ENCODE data around the gene ABHD2.
A peak's percentile ranks its signal among the peaks of the same experiment; 100 is the strongest.
"Not testable (repeated sequence)": the region's sequence is repeated elsewhere in the genome, so short reads cannot be mapped to it uniquely, and the experiment has no call there.

The ABHD2 gene, protein sequence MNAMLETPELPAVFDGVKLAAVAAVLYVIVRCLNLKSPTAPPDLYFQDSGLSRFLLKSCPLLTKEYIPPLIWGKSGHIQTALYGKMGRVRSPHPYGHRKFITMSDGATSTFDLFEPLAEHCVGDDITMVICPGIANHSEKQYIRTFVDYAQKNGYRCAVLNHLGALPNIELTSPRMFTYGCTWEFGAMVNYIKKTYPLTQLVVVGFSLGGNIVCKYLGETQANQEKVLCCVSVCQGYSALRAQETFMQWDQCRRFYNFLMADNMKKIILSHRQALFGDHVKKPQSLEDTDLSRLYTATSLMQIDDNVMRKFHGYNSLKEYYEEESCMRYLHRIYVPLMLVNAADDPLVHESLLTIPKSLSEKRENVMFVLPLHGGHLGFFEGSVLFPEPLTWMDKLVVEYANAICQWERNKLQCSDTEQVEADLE

DNA sequence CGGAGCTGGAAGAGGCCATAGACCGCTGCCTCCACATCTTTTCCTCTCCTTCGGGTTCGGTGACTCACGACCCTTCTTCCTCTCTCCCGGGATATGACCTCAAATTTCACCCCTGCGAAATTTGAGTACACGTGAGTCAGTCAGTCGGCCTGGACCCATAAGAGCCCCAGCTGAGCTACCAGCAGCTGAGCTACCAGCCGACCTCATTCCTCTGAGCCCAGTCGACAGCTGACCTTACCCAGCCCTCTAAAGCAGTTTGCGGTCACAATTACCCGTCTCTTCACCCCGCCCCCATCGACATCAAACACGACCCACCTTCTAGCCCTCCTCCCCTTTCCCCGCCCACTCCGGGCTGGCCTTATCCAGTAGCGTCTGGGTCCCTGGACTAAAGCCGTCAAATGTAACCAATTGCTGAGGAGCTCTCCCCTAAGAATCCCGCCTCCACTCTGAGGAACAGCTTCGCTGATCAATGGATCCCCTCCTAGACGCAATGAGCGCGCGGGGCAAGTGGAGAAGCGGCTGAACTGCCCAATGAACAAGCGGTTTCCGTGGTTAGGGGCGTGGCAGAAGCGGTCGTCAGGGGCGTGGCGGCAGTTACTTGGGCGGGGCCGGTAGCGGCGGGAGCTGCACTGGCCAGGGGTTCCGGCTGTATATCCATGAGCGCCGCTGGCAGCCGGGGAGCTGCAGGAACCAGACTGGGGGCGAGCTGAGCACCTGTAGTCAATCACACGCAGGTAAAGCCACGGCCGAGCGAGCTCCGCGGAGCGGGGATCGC, at the start of gene ABHD2:
TSS of gene ABHD2 (plus strand) at position 627 of the 775 bp plus-strand sequence. CDS start 27,872 bp downstream, outside the sequence.
- DNase-seq: peak; percentile 100

DNA sequence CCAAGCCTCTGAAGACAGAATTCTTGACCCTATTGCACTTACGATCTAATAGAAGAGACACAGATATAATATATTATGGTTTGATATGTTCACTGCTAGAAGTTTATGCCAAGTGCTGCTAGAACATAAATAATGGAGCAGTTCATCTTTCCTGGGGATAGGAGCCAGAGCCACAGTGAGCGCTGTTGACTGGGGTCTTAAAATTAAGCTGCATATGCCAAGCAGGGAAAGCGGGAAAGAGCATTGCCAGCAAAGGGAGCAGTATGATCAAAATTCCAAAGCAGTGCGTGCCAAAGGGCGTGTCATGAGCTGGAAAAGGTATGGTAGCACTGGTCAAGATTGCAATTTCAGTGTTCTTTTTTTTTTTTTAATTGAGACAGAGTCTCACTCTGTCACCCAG, 49.1 kb upstream of the ABHD2 start:
- no peak for DNase-seq

DNA sequence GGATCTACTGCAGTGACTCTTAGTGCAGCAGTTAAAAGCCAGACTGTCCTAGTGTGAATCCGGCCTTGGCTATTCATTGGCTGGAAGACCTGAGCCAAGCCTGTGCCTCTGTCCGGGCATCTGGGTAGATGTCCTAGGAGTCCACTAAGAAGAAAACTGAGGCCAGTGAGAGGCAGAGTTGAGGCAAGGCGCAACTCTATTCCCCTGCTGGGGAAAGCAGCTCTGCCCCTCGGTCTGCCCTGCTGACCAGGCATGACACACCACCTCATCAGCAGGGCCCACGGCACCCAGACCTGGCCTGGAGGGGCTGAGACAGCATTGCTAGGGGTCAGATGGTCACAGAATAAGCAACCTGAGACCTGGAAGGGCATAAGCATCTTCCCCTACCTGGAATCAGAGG, 46.7 kb upstream of the ABHD2 start:
- no peak for DNase-seq

DNA sequence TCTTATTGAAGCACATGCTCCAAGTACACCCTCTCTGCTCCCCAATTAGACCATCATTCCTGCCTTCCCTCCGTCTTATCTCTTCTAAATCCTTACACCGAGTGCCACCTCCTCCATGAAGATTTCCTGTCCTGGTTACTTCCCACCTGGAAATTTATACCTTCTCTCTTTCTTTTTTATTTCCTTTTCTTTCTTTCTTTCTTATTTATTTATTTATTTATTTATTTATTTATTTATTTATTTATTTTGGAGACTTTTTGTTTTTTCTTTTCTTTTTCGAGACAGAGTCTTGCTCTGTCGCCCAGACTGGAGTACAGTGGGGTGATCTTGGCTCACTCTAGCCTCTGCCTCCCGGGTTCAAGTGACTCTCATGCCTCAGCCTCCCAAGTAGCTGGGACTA, 45.9 kb upstream of the ABHD2 start:
- DNase-seq: no peak

DNA sequence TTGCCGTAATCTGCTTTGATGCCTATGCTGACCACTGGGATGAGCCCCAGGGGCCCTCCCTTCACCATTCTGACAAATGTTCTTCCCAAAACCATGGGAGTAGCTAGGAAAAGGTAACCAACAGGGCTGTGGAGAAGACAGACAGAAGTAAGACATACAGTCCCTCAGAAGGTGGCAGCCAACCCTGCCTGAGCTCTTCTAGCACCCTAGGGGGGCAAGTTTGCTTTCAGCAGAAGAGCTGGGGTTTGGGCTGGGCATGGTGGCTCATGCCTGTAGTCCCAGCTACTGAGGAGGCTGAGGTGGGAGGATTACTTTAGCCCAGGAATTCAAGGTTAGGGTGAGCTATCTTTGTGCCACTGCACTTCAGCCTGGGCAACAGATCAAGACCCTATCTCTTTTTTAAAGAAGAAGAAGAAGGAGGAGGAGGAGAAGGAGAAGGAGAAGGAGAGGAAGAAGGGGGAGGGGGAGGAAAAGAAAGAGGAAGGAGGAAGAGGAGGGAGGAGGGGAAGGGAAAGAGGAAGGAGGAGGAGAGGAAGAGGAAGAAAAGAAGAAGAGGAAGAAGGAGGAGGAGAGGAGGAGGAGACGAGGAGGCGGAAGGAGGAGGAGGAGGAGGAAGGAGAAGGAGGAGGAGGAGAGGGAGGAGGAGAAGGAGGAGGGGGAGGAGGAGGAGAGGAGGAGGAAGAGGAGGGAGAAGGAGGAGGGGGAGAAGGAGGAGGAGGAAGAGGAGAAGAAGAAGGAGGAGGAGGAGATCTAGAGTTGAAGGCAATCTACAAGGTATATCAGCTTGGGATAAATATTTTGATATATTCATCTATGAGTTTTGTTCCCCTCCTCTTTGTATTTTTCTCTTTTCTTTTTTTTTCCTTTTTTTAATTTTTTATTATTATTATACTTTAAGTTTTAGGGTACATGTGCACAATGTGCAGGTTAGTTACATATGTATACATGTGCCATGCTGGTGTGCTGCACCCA, 44.9 kb upstream of the ABHD2 start:
- no peak for DNase-seq

DNA sequence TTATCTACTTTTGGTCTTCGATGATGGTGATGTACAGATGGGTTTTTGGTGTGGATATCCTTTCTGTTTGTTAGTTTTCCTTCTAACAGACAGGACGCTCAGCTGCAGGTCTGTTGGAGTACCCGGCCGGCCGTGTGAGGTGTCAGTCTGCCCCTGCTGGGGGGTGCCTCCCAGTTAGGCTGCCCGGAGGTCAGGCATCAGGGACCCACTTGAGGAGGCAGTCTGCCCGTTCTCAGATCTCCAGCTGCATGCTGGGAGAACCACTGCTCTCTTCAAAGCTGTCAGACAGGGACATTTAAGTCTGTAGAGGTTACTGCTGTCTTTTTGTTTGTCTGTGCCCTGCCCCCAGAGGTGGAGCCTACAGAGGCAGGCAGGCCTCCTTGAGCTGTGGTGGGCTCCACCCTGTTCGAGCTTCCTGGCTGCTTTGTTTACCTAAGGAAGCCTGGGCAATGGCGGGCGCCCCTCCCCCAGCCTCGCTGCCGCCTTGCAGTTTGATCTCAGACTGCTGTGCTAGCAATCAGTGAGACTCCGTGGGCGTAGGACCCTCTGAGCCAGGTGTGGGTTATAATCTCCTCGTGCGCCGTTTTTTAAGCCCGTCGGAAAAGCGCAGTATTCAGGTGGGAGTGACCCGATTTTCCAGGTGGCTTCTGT, 39.1 kb upstream of the ABHD2 start:
- DNase-seq: not testable (repeated sequence)

DNA sequence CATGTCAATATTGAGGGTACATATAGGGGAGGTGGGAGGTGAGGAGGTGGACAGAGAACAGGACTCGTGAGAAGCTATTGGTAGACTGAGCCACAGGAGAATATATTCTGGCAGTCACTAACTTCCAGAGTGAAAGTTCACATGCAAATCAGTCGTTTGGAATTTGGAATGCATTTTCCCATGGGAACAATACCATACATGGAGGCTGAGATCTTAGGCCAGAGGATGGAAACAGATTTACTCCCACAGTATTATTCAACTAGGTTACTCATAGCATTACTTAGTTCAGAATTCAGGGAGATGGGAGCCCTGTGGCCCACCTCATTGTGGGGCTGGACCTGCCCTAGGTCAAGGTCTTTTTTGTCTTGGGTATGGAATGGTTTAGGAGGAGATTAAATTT, 36.4 kb upstream of the ABHD2 start:
- no peak for DNase-seq

DNA sequence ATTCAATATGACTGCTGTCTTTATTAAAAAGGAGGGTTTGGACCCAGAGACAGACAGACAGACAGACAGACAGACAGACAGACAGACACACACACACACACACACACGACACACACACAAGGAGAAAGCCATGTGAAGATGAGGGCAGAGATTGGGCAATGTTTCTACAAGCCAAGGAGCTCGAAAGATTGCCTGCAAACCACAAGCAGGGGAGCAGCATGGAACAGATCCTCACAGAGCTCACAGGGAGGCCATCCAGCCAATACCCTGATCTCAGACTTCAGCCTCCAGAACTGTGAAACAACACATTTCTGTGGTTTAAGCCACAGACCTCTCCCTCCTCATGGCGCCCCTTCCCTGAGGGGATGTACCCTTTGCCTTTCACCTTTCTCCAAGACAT, 35.8 kb upstream of the ABHD2 start:
- DNase-seq: no peak

DNA sequence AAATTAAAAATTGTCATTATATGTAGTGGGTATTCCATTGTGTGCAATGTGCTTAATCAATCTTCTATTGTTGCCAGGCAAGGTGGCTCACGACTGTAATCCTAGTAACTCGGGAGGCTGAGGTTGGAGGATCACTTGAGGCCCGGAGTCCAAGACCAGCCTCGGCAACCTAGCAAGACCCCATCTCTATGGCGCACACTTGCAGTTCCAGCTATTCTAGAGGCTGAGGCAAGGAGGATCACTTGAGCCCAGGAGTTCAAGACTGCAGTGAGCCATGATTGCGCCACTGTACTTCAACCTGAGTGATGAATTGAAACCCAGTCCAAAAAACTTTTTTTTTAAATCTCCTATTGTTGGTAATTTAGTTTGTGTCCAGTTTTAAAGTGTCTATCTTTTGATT, 33.4 kb upstream of the ABHD2 start:
- DNase-seq: no peak

DNA sequence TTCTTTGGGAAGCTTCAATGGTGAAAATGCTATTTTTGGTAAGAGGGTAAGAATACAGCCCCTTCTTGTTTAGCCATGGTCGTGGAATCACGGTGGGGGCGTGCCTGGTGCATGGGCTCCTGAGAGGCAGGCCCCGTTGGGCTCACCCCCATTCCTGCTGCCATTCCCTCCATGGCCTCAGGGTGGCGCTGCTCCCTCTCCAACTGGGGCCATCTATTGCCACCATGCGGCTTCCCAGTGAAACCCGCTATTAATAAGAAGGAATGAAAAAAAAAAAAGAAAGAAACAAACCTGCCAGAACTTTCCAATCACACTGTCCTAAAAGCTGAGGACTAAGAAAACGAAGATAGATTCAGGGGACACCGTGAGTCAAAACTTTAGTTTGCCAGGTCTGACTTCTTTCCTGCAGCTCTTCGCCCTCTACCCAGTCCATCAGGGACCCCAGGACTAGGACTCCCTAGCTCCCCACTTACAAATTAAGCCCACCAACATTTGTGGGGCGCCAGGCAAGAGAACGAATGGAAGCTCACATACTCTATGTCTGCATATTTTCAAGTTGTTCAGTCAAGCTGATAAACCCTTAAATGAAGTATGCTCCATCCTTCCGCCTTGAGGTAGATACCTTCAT, 30.6 kb upstream of the ABHD2 start:
- peak; percentile 86 for DNase-seq

DNA sequence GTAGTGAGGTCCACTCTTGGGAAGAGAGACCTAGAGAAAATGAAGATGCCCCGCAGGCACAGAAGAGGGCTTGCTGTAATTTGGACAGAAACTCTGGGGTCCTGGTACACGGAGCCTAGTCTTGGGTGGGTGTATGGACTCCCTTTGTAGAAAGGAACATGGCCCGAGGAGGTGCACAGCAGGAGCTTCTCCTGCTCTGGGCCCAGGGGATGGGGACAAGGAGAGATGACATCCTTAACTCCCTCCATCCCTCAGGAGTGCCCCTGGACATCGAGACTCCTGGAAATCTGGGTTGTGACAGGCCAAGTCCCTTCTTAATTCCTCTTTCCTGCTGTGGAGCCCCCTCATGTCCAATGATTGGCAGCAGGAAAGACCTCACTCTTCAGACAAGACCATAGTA, 29.9 kb upstream of the ABHD2 start:
- no peak for DNase-seq

DNA sequence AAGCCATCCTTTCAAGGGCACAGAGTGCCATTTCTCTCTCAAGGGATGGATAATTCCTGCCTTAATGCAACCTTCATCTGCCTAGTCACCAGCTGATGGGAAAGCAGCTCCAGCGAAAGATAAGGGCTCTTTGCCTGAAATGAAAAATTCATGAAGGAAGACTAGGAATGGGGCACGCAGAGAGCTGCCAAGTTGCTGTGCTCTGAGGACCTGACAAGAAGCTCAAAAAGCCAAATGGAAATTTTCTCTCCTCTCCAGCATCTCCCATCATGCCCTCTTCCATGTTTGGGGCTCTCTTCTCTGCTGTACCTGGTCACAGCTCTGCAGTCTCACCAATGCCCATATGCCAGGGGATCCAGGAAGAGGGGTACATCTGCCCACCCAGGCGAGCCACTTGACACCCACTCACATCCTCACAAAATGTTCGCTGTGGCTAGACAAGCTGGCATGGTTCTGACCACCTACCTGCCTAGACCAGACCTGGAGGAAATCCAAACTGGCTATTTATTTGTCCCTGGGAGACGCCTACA, 29.3 kb upstream of the ABHD2 start:
- DNase-seq: no peak

DNA sequence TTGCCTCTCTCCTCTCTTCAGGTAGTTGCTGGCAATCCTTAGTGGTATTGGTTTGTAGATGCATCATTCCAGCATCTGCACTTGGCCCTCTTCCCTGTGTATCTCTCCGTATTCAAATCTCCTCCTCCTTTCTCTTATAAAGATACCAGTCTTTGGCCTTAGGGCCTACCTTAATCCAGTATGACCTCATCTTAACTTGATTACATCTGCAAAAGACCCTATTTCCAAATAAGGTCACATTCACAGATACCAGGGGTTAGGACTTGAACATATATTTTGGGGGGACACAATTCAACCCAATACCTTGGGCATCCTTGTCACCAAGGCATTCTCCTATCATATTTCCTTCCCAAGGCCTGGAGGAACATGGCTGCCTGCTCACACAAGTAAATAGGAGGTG, 22.0 kb upstream of the ABHD2 start:
- no peak for DNase-seq

DNA sequence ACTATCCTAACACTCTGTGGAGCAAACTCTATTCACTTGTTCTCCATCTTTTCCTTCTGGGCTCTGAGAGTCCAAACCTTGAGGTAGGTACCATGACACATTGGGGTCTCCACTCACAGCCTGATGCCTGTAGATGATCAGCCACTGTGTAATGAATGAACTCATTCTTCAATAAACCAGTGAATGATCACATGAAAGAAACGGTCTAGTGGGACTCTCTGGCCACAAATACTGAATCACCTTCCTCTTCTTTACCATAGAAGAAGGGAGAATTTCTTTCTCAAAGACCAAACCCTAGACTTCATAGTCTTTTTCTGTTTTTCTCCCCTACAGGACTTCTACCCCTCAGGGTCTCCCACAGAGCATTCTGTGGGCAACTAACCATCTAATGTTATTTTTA, 20.5 kb upstream of the ABHD2 start:
- DNase-seq: no peak

DNA sequence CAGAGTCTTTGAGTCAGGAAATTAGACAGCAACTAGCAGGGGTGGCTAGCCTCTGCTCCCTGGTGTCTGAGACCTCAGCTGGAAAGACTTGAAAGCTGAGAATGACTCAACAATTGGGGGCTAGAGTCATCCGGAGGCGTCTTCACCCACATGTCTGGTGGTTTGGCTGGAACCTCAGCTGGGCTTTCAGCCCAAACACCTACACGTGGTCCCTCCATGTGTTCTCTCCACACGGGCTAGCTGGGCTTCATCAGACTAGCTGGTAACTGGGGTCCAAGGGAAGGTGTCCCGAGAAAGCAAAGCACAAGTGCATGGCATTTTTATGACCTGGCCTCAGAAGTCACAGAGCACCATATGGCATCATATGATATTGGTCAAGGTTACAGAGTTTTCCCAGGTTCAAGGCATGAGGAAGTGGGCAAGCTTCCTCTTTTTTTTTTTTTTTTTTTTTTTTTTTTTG, 19.9 kb upstream of the ABHD2 start:
- no peak for DNase-seq

DNA sequence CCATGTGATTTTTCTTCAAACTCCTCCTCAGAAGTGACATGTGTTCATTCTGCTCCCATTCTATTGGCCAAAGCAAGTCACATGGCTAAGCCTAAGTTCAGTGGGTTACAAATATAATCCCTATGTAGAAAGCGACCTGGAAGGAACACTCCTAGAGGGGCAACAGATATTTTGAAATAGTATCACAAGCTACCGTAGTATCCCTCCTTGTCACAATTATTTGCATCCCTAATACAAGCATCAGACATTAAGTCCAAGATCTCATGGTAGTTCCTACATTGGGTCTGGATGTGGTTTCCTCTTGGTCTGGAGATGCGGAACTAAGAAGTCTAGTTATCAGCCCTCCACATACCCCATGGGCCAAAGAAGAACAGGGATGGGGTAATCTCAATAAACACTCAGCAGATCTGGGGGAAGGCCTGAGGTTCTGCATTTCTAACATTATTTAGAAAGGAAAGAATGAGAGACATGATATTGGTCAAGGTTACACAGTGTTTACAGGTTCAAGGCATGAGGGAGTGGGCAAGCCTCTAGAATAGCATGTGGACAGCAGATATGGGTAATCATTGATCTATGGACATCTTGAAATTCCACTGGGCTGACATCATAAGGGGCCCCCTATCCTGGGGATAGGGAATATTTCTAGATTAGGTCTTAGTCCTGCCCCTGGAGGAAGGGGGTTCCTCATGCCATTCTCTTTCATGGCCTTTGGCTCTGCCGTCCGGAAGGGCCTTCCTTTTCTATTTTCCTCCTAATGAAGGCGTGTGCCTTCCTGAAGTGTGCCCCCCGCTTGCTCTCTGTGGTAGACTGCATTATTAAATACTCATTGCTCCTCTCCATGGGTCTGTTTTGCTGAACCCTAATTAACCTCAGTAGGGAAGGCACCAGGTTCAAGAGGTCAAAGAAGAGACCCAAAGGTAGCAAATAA, 17.8 kb upstream of the ABHD2 start:
- no peak for DNase-seq

DNA sequence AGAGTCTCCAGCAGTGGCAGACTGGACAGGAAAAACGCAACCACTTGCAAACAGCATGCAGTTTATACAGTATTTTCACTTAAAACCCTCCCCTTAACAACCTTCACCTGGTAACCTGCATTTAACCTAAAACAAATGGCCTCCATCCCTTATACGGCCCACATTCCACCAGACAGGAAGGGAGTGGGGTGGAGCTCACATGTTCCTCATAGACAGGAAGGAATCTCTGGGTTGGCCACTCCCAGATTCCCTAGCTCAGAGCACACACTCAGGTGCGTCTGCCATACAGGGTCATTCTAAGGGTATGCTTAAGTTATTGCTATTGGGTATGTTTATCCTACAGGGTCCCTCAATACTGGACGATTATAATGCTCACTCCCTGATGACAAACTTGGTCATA, 16.8 kb upstream of the ABHD2 start:
- no peak for DNase-seq

DNA sequence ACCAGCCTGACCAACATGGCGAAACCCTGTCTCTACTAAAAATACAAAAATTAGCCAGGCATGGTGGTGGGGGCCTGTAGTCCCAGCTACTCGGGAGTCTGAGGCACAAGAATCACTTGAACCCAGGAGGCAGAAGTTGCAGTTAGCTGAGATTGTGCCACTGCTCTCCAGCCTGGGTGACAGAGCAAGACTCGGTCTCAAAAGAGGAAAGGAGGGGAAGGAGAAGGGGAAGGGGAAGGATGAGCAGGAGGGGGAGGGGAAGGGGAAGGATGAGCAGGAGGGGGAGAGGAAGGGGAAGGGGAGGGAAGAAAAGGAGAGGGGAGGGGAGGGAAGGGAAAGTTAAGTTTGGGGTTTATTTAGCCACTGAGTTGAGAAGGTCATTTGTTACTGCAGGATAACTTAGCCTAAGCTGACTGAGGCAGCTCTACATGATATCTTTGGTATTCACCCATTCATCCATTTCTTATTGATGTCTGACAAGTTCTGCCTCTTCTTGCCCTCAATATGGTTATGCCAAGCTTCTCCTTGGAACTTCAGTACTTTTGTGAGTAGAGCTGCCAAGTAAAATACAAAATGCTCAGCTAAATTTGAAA, 15.9 kb upstream of the ABHD2 start:
- DNase-seq: no peak

DNA sequence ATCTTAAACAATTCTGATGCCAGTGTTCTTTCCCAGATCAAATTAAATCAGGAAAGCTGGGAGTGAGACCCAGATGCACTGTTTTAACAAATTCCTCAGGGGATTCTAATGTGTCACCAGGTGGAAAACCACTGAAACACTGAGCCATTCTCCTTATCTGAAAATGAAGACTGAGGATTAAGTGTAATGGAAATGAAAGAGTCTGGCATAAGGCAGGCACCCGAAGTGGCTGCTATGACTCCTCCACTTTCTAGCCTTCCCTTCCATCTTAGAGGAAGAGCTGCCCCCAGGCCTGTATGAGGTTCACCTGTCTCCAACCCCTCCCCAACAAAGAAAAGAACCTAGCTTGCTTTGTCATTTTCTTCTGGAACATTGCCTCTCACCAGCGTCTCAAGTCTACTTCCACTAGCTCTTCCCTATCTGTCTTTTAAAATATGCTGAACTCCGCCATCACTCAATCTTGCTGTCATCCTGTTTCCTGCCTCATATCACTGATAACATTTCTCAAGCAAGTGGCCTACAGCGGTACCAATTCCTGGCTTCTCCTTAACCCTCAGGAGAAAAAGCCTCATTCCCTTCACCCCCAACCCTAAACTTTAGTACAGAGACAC, 13.7 kb upstream of the ABHD2 start:
- DNase-seq: no peak

Data from femur (tissue), 1 donor.